Coronary artery (tissue), 2 donors: ENCODE results near the gene OR10G8.

ENCODE experiments used
- DNase-seq: peaks from one replicate; pipeline ENCODE4 v3.0.0-alpha.2; 2017; ENCODE audit warnings: low spot score
- H3K27ac ChIP-seq, 2 donors: fragments of 200-600 bp; sonication (generic); one replicate each; pipeline ENCODE4 v1.5.1; 2016 to 2019
- H3K4me3 ChIP-seq: fragments of 200-600 bp; sonication (generic); 2 replicates; pipeline ENCODE4 v1.5.1; 2016; ENCODE audit warnings: mild to moderate bottlenecking, moderate library complexity
- TF ChIP-seq, protein P1 (sequence below): fragments of 200-600 bp; sonication (generic); IDR thresholded peaks from one replicate; pipeline ENCODE4 v1.5.1; 2019; ENCODE audit warnings: antibody characterized with exemption

Gene OR10G8

GRCh38 chr11:124075841-124076651 lies 49.4 kb downstream of the OR10G8 start:
- H3K27ac ChIP-seq, result no peak overlapping the region
- TF ChIP-seq, protein P1, sequence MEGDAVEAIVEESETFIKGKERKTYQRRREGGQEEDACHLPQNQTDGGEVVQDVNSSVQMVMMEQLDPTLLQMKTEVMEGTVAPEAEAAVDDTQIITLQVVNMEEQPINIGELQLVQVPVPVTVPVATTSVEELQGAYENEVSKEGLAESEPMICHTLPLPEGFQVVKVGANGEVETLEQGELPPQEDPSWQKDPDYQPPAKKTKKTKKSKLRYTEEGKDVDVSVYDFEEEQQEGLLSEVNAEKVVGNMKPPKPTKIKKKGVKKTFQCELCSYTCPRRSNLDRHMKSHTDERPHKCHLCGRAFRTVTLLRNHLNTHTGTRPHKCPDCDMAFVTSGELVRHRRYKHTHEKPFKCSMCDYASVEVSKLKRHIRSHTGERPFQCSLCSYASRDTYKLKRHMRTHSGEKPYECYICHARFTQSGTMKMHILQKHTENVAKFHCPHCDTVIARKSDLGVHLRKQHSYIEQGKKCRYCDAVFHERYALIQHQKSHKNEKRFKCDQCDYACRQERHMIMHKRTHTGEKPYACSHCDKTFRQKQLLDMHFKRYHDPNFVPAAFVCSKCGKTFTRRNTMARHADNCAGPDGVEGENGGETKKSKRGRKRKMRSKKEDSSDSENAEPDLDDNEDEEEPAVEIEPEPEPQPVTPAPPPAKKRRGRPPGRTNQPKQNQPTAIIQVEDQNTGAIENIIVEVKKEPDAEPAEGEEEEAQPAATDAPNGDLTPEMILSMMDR, result no peak
- peak overlapping the region; percentile 71 for H3K4me3 ChIP-seq
- DNase-seq, result no peak

DNA sequence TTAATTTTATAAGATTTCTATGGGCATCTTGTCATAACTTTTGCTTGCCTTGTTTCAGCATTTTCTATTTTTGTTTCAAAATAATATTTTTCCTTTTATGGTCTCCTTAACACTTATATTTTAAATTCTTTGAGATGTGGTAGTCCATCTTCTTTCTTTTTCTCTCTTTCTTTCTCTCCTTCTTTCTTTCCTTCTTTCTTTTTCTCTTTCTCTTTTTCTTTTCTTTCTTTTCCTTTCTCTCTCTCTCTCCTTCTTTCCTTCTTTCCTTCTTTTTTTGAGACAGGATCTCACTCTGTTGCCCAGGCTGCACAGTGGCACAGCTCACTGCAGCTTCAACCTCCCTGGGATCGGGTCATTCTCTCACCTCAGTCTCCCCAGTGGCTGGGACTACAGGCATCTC lies 50.7 kb downstream of the OR10G8 start:
- TF ChIP-seq, protein P1, result no peak
- no peak for DNase-seq
- no peak overlapping the region for H3K4me3 ChIP-seq
- H3K27ac ChIP-seq, result no peak overlapping the region

GRCh38 chr11:124078591-124078990 lies 52.0 kb downstream of the OR10G8 start:
- H3K27ac ChIP-seq, result no peak overlapping the region
- DNase-seq, result no peak
- H3K4me3 ChIP-seq, result no peak overlapping the region
- TF ChIP-seq, protein P1, result no peak

DNA sequence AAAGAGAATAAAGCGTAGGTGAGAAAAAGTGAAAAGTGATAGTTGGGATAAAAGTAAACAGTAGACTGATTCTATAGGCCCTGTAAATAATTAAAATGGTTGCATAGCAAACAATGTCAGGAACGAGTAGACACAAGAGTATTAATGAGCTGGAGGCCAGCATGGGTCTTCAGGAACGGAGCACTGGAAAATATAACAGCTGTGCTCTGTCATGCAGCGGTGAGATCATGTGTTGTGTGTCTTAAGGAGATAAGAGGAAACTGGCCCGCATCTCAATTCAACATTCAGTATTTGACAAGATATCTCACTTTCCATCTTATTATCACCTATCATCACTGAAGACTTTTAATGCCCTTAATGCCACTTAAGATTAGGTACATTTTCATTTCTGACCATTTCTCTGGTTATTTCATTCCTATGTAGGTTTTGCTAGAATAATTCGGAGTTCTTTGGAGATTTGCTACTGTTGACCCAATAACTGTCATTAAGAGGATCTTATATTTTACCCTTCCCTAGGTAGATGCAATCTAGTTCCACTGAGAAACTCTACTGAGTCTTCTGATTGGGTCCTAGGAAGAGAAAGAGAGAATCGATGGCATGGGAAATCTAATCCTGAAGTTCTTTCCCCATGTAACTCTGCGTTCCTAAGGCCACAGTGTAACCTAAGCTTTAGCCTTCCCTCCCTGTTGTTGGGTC lies 53.2 kb downstream of the OR10G8 start:
- TF ChIP-seq, protein P1, result no peak
- DNase-seq, result no peak
- H3K27ac ChIP-seq, result no peak overlapping the region
- no peak overlapping the region for H3K4me3 ChIP-seq
